Ovary (tissue), 3 donors: ENCODE measurements around the gene DYRK1A.

ENCODE experiments used
- POLR2A ChIP-seq: fragments of 450-650 bp; IDR thresholded peaks from one replicate; pipeline ENCODE4 v1.6.1; 2017; ENCODE audit warnings: antibody characterized with exemption, mild to moderate bottlenecking, moderate library complexity
- TF ChIP-seq, protein P1 (sequence below), 3 donors: fragments of 450-650 bp in 2 of 3; fragments of 200-600 bp in 1 of 3; IDR thresholded peaks; one replicate each; pipeline versions ENCODE4 v1.5.1 to v1.8.0; 2016 to 2022; ENCODE audit warnings: antibody characterized with exemption in 3 of 3, mild to moderate bottlenecking in 1 of 3
- donor health status: DM: no; HTN: no; CAD: no.

GRCh38 chr21:37527103-37527502 lies 160.5 kb downstream of the DYRK1A start:
- TF ChIP-seq POLR2A: no peak
- TF ChIP-seq, protein P1, sequence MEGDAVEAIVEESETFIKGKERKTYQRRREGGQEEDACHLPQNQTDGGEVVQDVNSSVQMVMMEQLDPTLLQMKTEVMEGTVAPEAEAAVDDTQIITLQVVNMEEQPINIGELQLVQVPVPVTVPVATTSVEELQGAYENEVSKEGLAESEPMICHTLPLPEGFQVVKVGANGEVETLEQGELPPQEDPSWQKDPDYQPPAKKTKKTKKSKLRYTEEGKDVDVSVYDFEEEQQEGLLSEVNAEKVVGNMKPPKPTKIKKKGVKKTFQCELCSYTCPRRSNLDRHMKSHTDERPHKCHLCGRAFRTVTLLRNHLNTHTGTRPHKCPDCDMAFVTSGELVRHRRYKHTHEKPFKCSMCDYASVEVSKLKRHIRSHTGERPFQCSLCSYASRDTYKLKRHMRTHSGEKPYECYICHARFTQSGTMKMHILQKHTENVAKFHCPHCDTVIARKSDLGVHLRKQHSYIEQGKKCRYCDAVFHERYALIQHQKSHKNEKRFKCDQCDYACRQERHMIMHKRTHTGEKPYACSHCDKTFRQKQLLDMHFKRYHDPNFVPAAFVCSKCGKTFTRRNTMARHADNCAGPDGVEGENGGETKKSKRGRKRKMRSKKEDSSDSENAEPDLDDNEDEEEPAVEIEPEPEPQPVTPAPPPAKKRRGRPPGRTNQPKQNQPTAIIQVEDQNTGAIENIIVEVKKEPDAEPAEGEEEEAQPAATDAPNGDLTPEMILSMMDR (IDR thresholded peaks at IDR 0.05): no peak
